Measurements from ENCODE around the gene ZSWIM7.

ZSWIM7 gene

GRCh38 chr17:15971882-15972281, 27.6 kb downstream of the ZSWIM7 start:
- no peak for TF ChIP-seq CTCF (conservative IDR thresholded peaks at IDR 0.05; ENCODE audit: low read depth)
- CTCF ChIA-PET, result no interaction called here
- POLR2A ChIA-PET (ENCODE audit: low non-redundant PET), result no interaction called here
- no peak for DNase-seq (ENCODE audit: low spot score)
- no peak overlapping the region for H3K27ac ChIP-seq

- H3K27ac ChIP-seq, result no peak overlapping the region
- TF ChIP-seq CTCF (conservative IDR thresholded peaks at IDR 0.05; ENCODE audit: low read depth), result no peak
- no peak for DNase-seq (ENCODE audit: low spot score)
- ChIA-PET POLR2A (ENCODE audit: low non-redundant PET) (no interaction called here), CTCF (interaction anchor here (0.7 kb wide), 1 partner anchor 120 kb away, joined by 5 read pairs; no protein-coding TSS in a partner anchor)
These were observed 28.3 kb downstream of the ZSWIM7 start for GRCh38 chr17:15971098-15971678.

DNA sequence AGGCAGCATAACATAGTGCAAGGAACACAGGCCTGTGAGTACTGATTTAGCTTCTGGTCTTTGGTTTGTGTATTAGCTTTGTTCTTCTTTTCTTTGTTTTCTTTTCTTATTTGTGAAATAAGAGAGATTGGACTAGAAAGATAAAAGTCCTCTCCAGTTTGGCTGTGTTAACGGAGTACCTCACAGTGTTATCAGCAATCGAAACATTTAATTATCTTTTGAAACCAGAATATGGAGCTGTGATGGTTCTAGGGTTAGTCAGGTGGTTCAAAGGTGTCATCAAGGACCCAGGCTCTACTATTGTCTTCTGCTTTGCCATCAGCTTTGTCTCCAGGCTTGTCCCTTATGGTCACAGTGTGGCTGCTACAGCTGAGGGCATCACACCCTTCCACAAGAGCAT, 29.0 kb downstream of the ZSWIM7 start:
- POLR2A ChIA-PET (ENCODE audit: low non-redundant PET), result no interaction called here
- TF ChIP-seq CTCF (conservative IDR thresholded peaks at IDR 0.05; ENCODE audit: low read depth), result no peak
- DNase-seq (ENCODE audit: low spot score), result no peak
- no peak overlapping the region for H3K27ac ChIP-seq
- CTCF ChIA-PET, result no interaction called here

- peak overlapping the region; percentile 9; the same call in 1 of the 2 replicates for H3K27ac ChIP-seq
- no peak for TF ChIP-seq CTCF (conservative IDR thresholded peaks at IDR 0.05; ENCODE audit: low read depth)
- ChIA-PET CTCF (no interaction called here), POLR2A (ENCODE audit: low non-redundant PET) (no interaction called here)
- DNase-seq (ENCODE audit: low spot score), result no peak
These were observed 30.0 kb downstream of the ZSWIM7 start for GRCh38 chr17:15969463-15969862.

DNA sequence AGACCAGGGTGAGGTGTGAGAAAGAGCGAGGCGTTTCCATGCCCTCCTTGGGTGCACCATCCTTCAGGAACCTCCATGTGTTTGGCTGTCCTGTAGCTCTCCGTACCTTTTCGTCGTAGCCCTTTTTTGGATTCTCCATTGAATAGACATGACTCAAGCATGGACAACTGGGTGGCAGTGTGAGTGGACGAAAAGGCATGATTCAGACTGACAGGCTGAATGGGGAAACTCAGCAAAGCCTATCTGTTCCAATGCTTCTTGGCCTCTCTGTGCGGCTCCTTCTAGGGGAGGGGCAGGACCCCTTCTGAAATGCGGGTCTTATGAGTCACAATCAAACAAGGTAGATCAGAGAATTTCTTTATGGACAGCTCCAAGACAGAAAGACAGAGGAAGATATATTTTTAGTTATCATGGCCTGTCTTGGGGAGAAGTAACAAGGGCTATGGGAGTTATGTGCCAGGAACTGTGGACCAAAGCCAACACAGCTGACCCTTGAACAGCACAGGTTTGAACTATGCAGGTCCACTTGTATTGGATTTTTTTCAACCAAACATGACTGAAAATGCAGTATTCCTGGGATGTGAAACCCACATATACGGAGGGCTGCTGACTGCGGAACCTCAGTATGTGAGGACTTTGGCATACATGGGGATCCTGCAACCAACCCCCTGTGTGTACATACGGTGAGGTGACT, 31.7 kb downstream of the ZSWIM7 start:
- TF ChIP-seq CTCF (conservative IDR thresholded peaks at IDR 0.05; ENCODE audit: low read depth), result no peak
- ChIA-PET POLR2A (ENCODE audit: low non-redundant PET) (no interaction called here), CTCF (no interaction called here)
- DNase-seq (ENCODE audit: low spot score), result no peak
- peak overlapping the region; percentile 59 for H3K27ac ChIP-seq

DNA sequence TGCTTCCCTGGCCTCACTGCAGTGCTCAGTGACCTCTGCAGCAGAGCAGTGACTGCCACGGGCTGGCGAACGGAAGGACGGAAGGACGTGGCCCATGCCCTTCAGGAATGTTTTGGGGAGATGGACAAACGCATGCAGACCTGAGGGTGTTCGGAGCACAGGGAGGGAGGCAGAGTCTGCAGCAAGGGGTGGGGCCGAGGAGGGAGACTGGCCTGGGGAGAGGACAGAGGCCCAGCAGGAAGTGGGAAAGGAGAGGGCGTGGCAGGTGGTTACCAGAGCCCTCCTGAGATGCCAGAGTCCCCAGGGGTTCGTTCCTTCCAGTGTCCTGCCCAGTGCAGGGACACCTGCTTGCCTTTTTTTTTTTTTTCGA, 32.6 kb downstream of the ZSWIM7 start:
- DNase-seq (ENCODE audit: low spot score), result no peak
- ChIA-PET CTCF (no interaction called here), POLR2A (ENCODE audit: low non-redundant PET) (no interaction called here)
- H3K27ac ChIP-seq, result peak overlapping the region; percentile 59
- no peak for TF ChIP-seq CTCF (conservative IDR thresholded peaks at IDR 0.05; ENCODE audit: low read depth)
